HG03095 (cell line): ENCODE data around the gene ZNF407.
"Not testable (repeated sequence)": the region's sequence is repeated elsewhere in the genome, so short reads cannot be mapped to it uniquely, and the experiment has no call there.

Experiments used
- ATAC-seq: cut with Tn5 transposase; IDR thresholded peaks from one replicate; pipeline ENCODE4 v1.9.1; 2021; ENCODE audit warnings: moderate library complexity; ENCODE audit not compliant: unreplicated experiment

ZNF407 gene, protein sequence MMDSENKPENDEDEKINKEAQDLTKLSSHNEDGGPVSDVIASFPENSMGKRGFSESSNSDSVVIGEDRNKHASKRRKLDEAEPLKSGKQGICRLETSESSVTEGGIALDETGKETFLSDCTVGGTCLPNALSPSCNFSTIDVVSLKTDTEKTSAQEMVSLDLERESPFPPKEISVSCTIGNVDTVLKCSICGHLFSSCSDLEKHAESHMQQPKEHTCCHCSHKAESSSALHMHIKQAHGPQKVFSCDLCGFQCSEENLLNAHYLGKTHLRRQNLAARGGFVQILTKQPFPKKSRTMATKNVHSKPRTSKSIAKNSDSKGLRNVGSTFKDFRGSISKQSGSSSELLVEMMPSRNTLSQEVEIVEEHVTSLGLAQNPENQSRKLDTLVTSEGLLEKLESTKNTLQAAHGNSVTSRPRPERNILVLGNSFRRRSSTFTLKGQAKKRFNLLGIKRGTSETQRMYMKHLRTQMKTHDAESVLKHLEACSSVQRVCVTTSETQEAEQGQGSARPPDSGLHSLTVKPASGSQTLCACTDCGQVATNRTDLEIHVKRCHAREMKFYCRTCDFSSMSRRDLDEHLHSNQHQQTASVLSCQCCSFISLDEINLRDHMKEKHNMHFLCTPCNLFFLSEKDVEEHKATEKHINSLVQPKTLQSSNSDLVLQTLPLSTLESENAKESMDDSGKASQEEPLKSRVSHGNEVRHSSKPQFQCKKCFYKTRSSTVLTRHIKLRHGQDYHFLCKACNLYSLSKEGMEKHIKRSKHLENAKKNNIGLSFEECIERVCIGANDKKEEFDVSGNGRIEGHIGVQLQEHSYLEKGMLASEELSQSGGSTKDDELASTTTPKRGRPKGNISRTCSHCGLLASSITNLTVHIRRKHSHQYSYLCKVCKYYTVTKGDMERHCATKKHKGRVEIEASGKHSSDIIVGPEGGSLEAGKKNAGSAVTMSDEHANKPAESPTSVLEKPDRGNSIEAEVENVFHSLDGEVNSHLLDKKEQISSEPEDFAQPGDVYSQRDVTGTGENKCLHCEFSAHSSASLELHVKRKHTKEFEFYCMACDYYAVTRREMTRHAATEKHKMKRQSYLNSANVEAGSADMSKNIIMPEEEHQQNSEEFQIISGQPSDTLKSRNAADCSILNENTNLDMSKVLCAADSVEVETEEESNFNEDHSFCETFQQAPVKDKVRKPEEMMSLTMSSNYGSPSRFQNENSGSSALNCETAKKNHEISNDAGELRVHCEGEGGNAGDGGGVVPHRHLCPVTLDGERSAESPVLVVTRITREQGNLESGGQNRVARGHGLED (N-terminal part only)

DNA sequence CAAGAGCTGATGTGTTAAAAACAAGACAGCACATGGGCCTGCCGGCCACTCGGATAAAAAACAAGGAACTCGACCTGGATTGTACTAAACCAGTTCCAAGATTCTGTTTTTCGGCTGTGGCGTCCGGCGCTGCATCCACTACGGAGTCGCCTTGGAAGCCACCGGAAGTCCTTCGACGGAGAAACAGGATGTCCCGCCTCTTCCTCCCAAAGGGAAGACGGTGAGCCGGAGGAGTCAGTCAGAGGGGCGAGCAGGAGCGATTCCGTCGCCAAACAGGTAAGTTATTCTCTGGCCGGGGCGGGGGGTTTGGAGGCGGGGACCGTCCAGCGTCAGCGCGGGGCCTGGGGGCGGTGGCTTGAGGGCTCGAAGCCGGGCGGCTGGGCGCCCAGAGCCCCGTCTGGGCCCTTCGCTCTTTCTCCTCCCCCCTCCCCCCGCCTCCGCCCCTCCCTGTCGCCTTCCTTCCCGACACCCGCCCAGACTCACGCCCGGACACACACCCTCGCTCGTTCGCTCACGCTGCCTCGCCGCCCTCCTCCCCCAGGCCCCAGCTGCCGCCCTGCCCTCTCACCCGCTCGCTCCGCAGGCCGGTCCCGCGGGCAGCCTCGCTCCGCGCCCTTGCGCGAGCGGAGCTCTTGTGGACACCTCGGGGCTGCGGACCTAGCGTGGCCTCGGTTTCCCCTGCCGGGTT lies at the start of gene ZNF407:
Gene ZNF407 (plus strand): TSS at position 209 of the 688 bp plus-strand sequence. CDS start 33,150 bp downstream, outside the sequence.
- ATAC-seq = peak; percentile 66

- no peak for ATAC-seq
These were observed 48.0 kb upstream of the ZNF407 start for GRCh38 chr18:74549591-74550104.

DNA sequence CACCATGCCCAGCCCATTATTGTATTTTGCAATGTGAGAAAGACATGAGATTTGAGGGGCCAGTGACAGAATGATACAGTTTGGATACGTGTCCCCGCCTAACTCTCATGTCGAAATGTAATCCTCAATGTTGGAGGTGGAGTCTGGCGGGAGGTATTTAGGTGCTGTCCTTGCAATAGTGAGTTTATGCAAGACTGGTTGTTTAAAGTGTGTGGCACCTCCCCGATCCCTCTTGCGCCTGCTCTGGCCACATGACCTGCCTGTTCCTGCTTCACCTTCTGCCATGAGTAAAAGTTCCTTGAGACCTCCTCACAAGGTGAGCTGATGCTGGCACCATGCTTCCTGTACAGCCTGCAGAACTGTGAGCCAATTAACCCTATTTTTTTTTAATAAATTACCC lies 46.8 kb upstream of the ZNF407 start:
- no peak for ATAC-seq

DNA sequence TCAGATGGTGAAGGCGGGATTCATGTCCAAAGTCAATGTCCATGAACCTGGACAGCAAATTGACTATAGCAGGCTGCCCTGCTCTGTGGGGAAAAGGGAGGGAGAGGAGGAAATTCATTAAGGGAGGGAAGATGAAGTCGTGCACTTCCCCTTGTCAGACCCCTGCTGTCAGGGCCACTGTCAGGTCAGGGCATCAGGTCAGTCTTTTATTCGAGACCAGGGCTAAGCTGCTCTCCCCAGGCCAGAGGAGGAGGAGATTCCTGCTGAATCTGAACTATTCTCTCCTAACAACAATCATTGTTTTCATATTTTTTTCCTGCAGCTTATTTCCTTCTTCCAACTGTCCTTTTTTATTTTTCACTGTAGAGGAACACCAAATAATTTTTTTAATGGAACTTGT lies 46.2 kb upstream of the ZNF407 start:
- no peak for ATAC-seq

GRCh38 chr18:74551936-74552555 lies 45.6 kb upstream of the ZNF407 start:
- peak; percentile 99 for ATAC-seq

DNA sequence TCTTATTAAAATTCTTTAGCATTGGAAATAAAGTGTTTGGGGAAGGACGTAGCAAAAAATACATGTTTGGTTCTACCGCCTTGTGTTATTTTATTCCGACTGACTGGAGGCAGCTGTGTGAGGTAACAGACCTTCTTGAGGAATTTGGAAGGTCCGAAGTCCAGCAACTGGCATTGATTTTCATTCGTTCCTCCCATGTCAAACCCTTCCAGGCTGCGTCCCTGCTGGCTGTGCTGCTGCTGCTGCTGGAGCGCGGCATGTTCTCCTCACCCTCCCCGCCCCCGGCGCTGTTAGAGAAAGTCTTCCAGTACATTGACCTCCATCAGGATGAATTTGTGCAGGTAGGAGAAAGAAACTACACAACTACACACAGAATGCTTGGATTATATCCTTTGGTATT lies 41.5 kb upstream of the ZNF407 start:
- ATAC-seq = no peak

DNA sequence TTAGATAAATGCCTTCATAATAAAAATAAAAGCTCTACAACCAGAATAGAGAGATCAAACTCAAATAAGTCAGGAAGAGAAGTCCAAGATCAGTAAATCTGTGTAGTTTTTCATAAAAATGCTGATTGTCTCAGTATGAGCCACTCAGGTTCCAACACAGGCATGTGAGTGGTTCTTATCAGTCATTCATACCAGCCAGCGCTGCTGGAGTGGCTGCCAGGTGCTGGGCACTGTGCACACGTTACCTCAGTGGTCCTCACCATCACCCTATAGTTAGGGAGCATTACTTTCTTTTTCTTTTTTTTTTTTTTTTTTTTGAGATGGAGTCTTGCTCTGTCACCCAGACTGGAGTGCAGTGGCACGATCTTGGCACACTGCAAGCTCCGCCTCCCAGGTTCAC lies 39.6 kb upstream of the ZNF407 start:
- no peak for ATAC-seq

- ATAC-seq = no peak
These were observed 35.4 kb upstream of the ZNF407 start for GRCh38 chr18:74562131-74562730.

- ATAC-seq = no peak
These were observed 34.9 kb upstream of the ZNF407 start for GRCh38 chr18:74562775-74563174.

DNA sequence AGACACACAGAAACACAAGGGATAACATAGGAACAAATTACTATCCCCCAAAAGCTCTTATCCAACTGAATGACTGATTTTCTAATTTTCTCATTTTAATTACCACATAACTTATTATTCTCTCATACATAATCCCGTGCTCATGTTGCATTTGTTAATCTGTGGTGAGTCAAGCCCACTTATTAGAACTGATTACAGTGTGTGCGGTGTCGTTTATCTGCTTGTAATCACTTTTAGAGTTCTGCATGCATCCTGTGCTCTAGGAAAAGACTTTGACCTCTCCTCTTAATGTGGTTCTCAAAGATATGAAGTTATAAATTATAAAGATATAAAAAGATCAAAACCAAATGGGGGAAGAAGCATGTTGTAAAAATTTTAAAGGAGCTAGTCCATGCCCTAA lies 33.7 kb upstream of the ZNF407 start:
- ATAC-seq = no peak

- not testable (repeated sequence) for ATAC-seq
These were observed 32.5 kb upstream of the ZNF407 start for GRCh38 chr18:74565164-74565563.

- not testable (repeated sequence) for ATAC-seq
These were observed 31.7 kb upstream of the ZNF407 start for GRCh38 chr18:74565993-74566392.

DNA sequence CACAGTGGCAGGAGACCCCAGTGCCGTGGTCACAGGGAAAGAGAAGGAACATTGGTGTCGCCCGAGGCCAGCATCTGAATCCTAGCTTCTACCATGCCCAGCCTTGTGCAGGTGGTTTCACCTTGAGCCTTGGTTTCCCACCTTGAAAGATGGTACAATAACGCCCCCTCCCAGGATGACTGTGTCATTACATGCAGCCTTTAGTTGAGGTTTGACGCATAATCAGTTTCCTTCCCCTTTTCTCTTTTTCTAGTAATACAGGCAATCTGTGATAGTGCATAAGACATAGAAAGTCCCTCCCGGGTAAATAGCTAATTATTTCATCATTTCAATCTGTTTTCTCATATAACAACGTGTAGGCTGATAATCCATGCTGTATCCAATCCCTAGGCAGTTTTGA lies 29.8 kb upstream of the ZNF407 start:
- ATAC-seq = no peak

- ATAC-seq = no peak
These were observed 28.3 kb upstream of the ZNF407 start for GRCh38 chr18:74569401-74569800.

DNA sequence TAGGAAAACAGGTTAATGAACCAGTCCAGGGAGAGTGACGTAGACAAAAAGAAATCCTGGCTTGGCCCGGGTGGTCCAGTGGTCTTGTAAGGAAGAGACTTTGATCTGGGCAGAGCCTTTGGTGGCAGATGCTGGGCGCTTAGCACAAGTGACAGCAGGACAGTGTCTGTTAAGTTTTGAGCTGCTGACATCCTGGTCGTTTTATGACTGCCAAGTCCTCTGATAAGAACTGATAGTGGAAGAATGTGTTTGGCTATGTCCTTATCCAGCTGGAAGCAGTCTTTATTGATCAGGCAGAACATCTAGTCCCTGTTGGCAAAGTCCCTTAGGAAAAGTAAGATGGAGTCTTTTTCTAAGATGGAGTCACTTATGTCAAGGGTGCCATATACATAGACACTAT lies 27.4 kb upstream of the ZNF407 start:
- no peak for ATAC-seq

DNA sequence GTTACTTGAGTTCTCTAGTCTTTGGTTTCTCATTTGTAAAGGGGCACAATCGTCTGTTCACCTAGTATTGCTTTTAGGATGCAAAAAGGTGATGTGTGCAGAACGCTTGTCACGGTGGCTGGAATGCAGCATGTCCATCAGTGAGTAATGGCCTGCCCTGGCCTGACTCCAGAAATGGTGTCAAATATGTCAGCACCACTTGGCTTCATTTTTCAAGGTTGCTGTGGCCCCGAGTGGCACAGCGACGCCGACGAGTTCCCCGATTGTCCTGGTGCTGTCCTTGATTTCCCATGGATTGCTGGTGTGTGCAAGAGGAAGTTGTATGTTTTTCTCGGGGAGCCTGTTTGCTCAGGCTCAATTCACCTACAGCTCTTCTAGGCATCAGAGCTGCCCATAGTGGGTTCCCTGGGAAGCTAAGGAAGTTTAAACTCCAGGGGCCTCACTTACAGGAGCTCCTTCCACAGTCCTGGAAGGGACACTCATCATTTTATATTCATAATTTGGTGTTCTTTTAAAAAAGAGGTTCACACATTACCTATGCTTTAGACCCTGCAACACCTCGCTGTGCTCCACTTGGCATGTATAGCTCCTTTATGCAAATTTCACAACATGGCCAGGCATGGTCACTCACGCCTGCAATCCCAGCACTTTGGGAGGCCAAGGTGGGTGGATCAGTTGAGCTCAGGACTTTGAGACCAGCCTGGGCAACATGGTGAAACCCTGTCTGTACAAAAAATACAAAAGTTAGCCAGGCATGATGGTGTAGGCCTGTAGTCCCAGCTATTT lies 25.6 kb upstream of the ZNF407 start:
- no peak for ATAC-seq

GRCh38 chr18:74573053-74573452 lies 24.6 kb upstream of the ZNF407 start:
- ATAC-seq = no peak

DNA sequence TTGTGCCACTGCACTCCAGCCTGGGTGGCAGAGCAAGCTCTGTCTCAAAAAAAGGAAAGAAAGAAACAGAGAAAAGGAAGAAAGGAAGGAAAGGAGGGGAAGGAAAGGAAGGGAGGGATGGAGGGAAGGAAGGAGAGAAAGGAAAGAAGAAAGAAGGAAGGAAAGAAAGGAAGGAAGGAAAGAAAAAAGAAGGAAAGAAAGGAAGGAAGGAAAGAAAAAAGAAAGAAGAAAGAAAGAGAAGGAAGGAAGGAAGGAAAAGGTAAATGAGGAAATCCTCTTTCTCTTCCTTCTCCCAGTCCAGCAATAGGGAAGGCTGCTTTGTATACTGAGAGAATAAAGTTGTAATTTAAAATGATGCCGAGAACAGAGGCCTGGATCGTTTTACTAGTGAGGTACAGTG lies 22.8 kb upstream of the ZNF407 start:
- ATAC-seq = no peak

- ATAC-seq = no peak
These were observed 20.7 kb upstream of the ZNF407 start for GRCh38 chr18:74577019-74577418.
